Skeletal muscle tissue (tissue), 4 donors: Measurements from ENCODE around the gene RBM19. TPM values are rescaled to one million over a fixed set of nuclear protein-coding genes. Genes with fewer than 3 reads are reported as not detected.

Experiments
- H3K27ac ChIP-seq: one replicate; pipeline ENCODE4 v1.7.0; 2013; ENCODE audit warnings: mild to moderate bottlenecking, low read depth, low read length, inconsistent platforms
- H3K27me3 ChIP-seq, 3 donors: one replicate each; pipeline ENCODE4 v1.7.0; 2013; ENCODE audit warnings: low read length in 3 of 3; ENCODE audit not compliant: control insufficient read depth in 3 of 3, insufficient read depth in 3 of 3
- H3K36me3 ChIP-seq, 3 donors: one replicate each; pipeline ENCODE4 v1.7.0; 2013; ENCODE audit warnings: low read length in 3 of 3; ENCODE audit not compliant: control insufficient read depth in 3 of 3, insufficient read depth in 3 of 3
- H3K4me1 ChIP-seq, 3 donors: one replicate each; pipeline ENCODE4 v1.7.0; 2013; ENCODE audit warnings: low read length in 3 of 3, mild to moderate bottlenecking in 3 of 3; ENCODE audit not compliant: control insufficient read depth in 3 of 3, insufficient read depth in 3 of 3
- H3K4me3 ChIP-seq, 3 donors: one replicate each; pipeline ENCODE4 v1.7.0; 2013; ENCODE audit warnings: low read length in 3 of 3
- H3K9ac ChIP-seq, 3 donors: one replicate each; pipeline ENCODE4 v1.7.0; 2013; ENCODE audit warnings: low read length in 3 of 3, mild to moderate bottlenecking in 3 of 3, moderate library complexity in 2 of 3, low read depth in 1 of 3
- H3K9me3 ChIP-seq, 3 donors: one replicate each; pipeline ENCODE4 v1.7.0; 2013; ENCODE audit warnings: low read length in 3 of 3; ENCODE audit not compliant: control insufficient read depth in 3 of 3
- total RNA-seq: library from RNA; depleted of rRNA; stranded (reverse); fragments of >200 nt; gene quantifications from one replicate; pipeline ENCODE4 v1.2.3, GENCODE V29; 2014
- donor health status: Osteomylitis.

RBM19 gene
- total RNA-seq, 1 donor from 2014 or later = 12.5 TPM

DNA sequence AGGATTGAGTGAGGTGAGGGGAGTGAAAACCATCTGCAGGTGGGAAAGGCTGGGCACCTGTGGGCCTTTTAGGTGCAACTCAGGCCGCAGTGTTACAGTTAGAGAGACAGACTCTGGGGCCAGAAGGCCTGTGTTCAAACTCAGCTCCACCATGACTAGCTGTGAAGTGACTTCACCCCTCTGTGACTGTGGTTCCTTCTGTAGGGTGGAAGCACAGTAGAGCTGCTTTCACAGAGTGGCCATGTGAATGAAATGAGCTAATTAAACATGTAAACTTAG is 25.0 kb downstream of the RBM19 start:
- H3K36me3 ChIP-seq = peaks cover 68 to 77% (median 70%) of the 10 kb centered on the region in 3 donors
- no peaks in the 10 kb centered on the region for H3K27me3 ChIP-seq
- H3K27ac ChIP-seq = no peak overlapping the region
- H3K4me1 ChIP-seq = no peaks in the 10 kb centered on the region
- H3K9ac ChIP-seq = no peak overlapping the region
- H3K4me3 ChIP-seq = no peak overlapping the region
- no peaks in the 10 kb centered on the region for H3K9me3 ChIP-seq

DNA sequence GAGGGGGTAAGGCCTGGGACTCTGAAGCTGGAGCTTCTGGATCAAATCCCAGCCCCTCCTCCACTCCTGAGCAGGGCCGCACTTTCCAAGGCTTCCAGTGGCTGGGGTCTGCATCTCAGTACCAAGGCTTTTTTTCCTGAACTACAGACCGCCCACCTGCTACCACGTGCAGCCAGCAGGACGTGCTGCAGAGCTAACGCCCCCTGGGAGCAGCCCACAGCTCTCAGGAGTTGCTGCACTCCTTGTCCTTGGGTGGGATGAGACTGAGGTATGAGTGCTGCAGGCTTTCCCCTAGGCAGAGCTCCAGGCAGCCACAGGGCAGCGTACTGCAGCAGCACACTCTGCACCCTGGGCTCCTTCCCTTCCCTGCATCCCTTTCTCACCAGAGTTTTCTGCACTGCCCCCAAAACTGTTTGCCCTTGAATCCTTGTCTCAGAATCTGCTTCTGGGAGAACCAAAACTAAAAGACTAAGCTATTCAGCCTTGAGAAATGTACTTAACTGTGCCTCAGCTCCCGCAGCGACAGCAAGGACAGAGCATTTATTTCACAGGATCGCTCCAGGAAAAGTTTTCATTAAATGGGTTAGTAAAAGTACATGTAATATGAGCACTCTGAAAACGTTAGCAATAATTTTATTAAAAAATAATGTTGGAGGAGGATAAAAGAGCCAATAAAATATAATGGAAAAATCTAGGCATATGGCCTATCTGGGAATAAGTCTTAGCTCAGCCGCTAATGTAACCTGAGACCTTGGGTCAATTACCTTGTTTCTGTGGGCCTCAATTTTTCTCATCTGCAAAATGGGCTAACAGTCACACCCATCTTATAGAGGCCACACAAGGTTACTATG is 25.5 kb downstream of the RBM19 start:
- Histone ChIP-seq H3K9ac (no peak overlapping the region), H3K9me3 (no peaks in the 10 kb centered on the region), H3K4me1 (no peaks in the 10 kb centered on the region), H3K27me3 (no peaks in the 10 kb centered on the region), H3K27ac (no peak overlapping the region), H3K4me3 (no peak overlapping the region), H3K36me3 (peaks cover 63 to 73% (median 66%) of the 10 kb centered on the region in 3 donors)

DNA sequence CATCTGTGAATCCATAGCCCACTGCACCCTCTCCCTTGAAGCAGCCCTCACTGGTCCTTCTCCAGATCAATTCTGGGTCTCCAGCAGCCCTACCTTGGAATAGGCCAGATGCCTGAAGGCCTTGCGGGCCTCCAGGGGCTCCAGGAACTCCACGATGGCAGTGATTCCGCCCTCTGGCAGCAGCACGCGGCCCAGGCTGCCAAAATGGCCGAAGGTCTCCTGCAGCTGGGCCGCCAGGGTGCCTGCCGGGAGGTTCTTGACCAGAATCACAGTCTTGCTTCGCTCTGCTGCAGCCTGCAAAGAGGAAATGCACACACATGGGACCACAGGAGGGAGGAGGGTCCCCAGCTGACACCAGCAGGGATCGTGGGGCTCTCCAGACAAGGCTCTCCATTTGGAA is 26.3 kb downstream of the RBM19 start:
- no peak overlapping the region for H3K9ac ChIP-seq
- H3K36me3 ChIP-seq = peaks cover 61 to 68% (median 65%) of the 10 kb centered on the region in 3 donors
- H3K27ac ChIP-seq = no peak overlapping the region
- no peaks in the 10 kb centered on the region for H3K4me1 ChIP-seq
- H3K27me3 ChIP-seq = no peaks in the 10 kb centered on the region
- no peak overlapping the region for H3K4me3 ChIP-seq
- no peaks in the 10 kb centered on the region for H3K9me3 ChIP-seq

DNA sequence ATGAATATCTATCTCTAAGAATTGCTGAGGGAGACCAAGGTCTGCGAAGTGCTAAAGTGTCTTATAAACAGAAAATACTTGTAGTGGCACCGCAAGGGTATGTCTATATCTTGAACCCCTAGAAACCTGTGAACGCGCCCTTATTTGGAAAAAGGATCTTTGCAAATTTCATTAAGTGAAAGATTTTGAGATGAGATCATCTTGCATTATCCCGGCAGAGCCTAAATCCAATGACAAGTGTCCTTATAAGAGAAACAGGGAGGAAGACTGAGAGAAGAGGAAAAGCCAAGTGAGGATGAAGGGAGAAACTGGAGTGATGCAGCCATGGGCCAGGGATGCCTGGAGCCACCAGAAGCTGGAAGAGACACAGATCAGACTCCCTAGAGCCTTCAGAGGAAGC is 27.7 kb downstream of the RBM19 start:
- peaks cover 65 to 75% (median 72%) of the 10 kb centered on the region in 3 donors for H3K36me3 ChIP-seq

DNA sequence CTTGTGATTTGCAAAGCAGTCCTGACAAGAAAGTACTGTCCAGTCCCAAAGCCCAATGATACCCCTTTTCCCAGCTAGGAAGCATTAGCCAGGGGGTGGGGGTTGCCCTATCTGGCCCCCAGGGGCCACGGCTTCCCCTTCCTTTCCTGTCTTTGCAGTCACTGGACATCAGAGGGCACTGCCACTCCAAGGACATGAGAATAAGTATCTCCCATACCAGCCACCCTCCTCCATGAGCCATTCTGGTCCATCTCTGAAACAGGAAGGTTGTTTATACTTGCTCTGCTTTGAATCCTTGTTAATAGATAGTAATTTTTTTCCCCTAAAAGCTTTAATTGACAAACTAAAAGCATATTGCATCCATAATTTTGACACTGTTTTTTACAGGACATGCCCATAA is 29.7 kb downstream of the RBM19 start:
- Histone ChIP-seq H3K9ac (no peak overlapping the region), H3K4me1 (peaks cover 7 to 9% (median 7%) of the 10 kb centered on the region in 3 donors), H3K27ac (no peak overlapping the region), H3K36me3 (peaks cover 52 to 69% (median 55%) of the 10 kb centered on the region in 3 donors), H3K9me3 (no peaks in the 10 kb centered on the region), H3K4me3 (no peak overlapping the region), H3K27me3 (no peaks in the 10 kb centered on the region)

More for the DNA sequence above, 27.7 kb downstream of the RBM19 start:
- H3K9me3 ChIP-seq = no peaks in the 10 kb centered on the region
- no peaks in the 10 kb centered on the region for H3K4me1 ChIP-seq
- H3K4me3 ChIP-seq = no peak overlapping the region
- H3K9ac ChIP-seq = no peak overlapping the region
- no peak overlapping the region for H3K27ac ChIP-seq
- no peaks in the 10 kb centered on the region for H3K27me3 ChIP-seq

DNA sequence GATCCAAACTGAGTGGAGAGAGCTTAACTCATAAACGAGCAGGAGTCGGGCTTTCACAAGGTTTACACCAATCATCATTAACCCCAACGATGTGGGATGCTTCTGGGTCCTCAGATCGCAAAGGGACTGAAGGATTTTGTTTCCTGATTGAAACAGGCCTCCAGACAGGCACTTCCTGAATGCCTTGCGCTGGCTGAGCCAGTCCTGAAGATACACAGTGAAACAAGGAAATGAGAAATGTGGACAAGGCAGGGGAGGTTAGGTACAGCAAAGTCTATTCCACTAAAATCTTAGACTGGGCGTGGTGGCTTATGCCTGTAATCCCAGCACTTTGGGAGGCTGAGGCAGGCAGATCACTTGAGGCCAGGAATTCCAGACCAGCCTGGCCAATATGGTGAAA is 30.7 kb downstream of the RBM19 start:
- Histone ChIP-seq H3K36me3 (peaks cover 42 to 60% (median 46%) of the 10 kb centered on the region in 3 donors), H3K9me3 (no peaks in the 10 kb centered on the region), H3K4me1 (peaks cover 7 to 9% (median 7%) of the 10 kb centered on the region in 3 donors), H3K27me3 (no peaks in the 10 kb centered on the region), H3K9ac (no peak overlapping the region), H3K4me3 (no peak overlapping the region), H3K27ac (no peak overlapping the region)

DNA sequence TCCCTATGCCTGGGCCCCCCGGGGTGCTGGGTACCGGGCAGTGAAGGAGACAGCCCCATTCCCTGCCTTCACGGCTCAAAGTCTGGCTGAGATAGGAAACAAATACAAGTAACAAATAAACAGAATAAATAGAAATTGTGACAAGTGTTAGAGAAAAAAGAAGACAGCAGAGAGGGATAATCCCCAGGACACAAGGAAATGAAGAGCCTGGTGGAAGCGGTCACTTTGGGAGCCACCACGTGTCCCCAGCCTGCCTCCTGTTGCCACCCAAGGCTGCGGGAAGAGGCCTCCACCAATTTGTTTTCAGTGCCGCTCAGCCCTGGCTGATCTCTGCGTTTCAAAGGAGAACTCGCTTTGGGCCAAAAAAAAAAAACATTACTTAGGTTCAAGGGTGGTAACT is 31.2 kb downstream of the RBM19 start:
- H3K9ac ChIP-seq = no peak overlapping the region
- H3K4me1 ChIP-seq = peaks cover 7 to 12% (median 7%) of the 10 kb centered on the region in 3 donors
- no peak overlapping the region for H3K4me3 ChIP-seq
- no peak overlapping the region for H3K27ac ChIP-seq
- no peaks in the 10 kb centered on the region for H3K27me3 ChIP-seq
- no peaks in the 10 kb centered on the region for H3K9me3 ChIP-seq
- peaks cover 38 to 54% (median 41%) of the 10 kb centered on the region in 3 donors for H3K36me3 ChIP-seq

DNA sequence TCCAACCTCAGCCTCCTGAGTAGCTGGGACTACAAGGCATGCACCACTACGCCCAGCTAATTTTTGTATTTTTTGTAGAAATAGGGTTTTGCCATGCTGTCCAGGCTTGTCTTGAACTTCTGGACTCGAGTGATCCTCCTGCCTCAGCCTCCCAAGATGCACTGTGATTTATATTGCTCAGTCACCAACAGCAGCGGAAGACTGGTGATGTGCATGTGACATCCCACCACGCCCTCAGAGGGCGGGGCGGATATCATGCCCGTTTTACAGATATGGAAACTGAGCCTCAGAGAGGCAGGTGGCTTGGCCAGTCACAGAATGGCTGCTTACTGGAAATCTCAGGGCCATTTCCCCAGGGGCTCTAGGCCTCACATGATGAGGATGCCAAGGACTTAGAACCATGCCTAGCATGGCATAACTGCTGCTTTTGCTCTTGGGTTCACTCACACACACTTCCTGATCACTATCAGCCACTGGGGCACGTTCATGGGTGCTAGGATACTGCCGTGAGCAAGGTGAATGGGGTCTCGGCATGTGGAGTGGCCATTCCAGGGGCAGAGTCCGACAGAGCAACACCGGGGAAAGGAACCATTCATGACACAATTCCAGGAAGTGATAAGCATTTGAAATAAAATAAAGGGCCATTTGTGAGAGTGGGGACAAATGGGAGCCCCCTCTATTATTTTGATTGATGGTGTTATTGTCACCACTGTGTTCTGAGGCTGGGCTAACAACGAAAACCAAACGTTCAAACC is 31.9 kb downstream of the RBM19 start:
- no peaks in the 10 kb centered on the region for H3K27me3 ChIP-seq
- no peak overlapping the region for H3K27ac ChIP-seq
- peaks cover 7 to 13% (median 7%) of the 10 kb centered on the region in 3 donors for H3K4me1 ChIP-seq
- H3K4me3 ChIP-seq = no peak overlapping the region
- H3K9me3 ChIP-seq = no peaks in the 10 kb centered on the region
- H3K9ac ChIP-seq = no peak overlapping the region
- H3K36me3 ChIP-seq = peaks cover 36 to 53% (median 37%) of the 10 kb centered on the region in 3 donors

DNA sequence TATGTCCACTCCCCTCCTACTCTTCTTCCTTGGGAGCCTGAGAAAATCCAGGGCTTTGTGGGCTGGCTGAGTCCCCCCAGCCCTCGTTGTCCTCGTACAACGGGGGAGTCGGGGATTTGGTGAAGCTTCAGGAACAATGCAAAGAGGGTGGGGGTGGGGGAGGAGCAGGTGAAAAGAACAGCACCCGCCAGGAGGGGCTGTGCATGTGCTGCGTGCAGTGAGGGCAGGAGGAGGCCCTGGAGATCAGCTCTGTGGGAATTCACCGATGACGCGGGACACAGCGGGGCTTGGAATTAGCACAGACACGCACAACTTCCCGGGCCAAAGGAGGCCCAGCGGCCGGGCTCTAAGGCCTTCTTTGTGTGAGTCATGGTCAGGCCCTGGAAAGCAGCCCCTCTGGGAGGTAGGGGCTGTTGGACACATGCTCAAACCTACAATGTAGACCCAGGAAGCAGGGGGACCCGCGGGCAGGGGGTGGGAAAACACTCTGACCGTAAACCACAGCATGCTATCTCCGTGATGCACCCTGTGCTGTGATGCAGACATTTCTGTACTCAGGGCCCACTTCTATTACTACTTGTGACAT is 32.8 kb downstream of the RBM19 start:
- Histone ChIP-seq H3K27me3 (no peaks in the 10 kb centered on the region), H3K4me3 (no peak overlapping the region), H3K36me3 (peaks cover 29 to 51% (median 31%) of the 10 kb centered on the region in 3 donors), H3K27ac (no peak overlapping the region), H3K4me1 (peaks cover 7 to 13% (median 7%) of the 10 kb centered on the region in 3 donors), H3K9ac (no peak overlapping the region), H3K9me3 (no peaks in the 10 kb centered on the region)
